Skin of body (tissue), 2 donors: ENCODE results near the gene GID8. TPM values are rescaled to one million over a fixed set of nuclear protein-coding genes. Genes with fewer than 3 reads are reported as not detected.

Experiments
- DNase-seq: peaks from one replicate; lab custom pipeline; 2025; lab: John Stamatoyannopoulos, UW
- total RNA-seq: library from RNA; depleted of rRNA; stranded (reverse); fragments of >200 nt; gene quantifications from one replicate; pipeline ENCODE4 v1.2.3, GENCODE V29; 2014

GID8 gene
- 41.8 TPM for total RNA-seq

GRCh38 chr20:62938105-62938888 lies at the start of gene GID8:
Gene GID8 (plus strand): TSS chr20:62938147. CDS start chr20:62941503, 3,356 bp downstream.
- no peak for DNase-seq

- no peak for DNase-seq
These were observed 49.5 kb upstream of the GID8 start for GRCh38 chr20:62888406-62888805.

- no peak for DNase-seq
These were observed 49.0 kb upstream of the GID8 start for GRCh38 chr20:62888910-62889309.

- DNase-seq, result no peak
These were observed 48.5 kb upstream of the GID8 start for GRCh38 chr20:62889411-62889810.

- DNase-seq, result no peak
These were observed 48.1 kb upstream of the GID8 start for GRCh38 chr20:62889871-62890270.

- no peak for DNase-seq
These were observed 47.5 kb upstream of the GID8 start for GRCh38 chr20:62890444-62890843.

GRCh38 chr20:62891111-62891510 lies 46.8 kb upstream of the GID8 start:
- DNase-seq, result no peak

- no peak for DNase-seq
These were observed 45.3 kb upstream of the GID8 start for GRCh38 chr20:62892348-62893304.

- no peak for DNase-seq
These were observed 44.2 kb upstream of the GID8 start for GRCh38 chr20:62893700-62894099.

- no peak for DNase-seq
These were observed 43.7 kb upstream of the GID8 start for GRCh38 chr20:62894261-62894660.

- no peak for DNase-seq
These were observed 42.4 kb upstream of the GID8 start for GRCh38 chr20:62895539-62895938.

- no peak for DNase-seq
These were observed 41.4 kb upstream of the GID8 start for GRCh38 chr20:62896526-62896925.

GRCh38 chr20:62897666-62898065 lies 40.3 kb upstream of the GID8 start:
- no peak for DNase-seq

DNA sequence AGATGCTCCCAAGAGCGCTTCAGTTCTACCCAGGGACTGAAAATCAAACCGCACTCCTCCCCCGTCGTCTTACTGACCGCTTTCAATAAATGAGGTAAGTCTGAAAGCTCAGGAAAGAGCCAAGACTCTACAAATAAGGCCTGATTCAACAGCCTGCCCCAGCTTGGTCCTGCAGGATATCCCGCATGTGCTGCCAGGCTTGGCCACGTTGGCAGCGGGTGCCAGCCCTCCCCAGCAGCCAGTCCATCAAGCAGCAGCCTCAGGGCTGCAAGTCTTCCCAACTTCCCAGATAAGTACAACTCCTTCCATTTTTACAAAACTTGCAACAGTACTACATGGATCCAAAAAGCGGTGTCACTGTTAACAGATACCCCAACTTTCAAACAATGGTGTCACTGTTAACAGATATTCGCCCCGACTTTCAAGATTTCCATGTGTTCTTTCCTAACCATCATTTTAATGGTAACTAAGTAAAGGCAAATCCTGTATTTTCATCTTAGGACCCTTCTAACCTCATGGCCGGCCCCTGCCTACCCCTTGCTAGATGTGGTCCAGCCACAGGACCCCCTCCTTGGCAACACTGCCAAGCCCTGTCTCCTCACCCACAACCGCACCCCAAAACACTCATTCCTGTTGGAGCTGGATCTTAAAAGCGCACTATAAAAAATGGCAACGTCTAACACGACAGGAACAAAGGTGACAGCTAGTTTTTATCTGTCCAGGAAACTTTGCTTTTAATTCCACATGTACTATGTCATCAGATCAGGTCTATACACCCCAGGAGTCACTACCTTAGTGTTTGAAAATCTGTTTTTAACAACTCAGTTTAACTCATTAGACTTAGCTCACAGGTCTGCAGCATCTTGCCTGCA lies 39.6 kb upstream of the GID8 start:
- no peak for DNase-seq

GRCh38 chr20:62898970-62899632 lies 38.8 kb upstream of the GID8 start:
- DNase-seq, result no peak

DNA sequence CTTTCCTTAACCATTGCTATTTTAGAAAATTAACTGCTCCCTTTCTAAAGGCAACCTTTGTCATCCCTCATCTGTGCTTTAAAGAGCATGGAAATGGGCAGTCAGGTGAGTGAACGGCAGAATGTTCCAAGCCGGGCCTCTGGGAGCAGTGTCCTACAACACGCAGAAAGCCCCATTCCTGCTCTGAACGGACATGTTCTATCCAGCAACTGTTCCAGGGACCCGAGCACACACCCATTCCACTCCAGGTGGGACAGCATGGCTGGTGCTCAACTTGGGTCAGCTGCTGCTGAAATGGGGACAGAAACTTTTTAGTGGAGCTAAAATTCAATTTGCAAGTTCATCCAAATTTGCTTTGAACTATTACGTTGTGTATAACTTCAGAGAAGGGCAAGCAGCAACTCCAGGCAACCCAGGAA lies 38.3 kb upstream of the GID8 start:
- no peak for DNase-seq

DNA sequence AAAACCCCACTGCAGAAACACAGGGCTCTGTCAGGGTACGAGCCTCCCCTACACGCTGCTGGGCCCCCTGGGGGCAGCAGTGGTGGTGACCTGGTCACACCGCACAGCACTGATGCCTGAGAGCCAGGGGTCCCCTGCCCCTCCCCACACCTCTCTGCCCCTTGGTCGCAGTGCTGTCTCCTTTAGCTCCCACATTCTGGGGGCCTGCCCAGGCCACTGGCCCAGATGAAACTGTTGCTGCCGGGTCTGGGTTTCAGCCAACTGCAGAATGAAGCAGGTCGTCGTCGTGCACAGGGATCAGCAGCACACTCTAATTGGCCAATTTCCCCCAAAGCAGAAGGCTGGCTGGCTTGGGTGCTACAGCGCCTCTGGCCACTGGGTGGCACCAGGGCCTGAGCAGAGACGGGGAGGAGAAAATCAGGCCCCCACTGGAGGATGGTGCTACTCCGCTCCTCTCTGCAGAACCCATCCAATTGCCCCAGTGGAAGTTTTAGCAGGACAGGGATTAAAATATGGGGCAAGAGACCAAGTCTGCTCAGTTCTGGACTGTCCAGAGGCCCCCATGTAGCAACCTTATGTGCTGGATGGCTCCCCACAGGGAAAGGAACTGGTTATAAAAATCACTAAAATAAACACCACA lies 37.8 kb upstream of the GID8 start:
- peak; percentile 67 for DNase-seq

DNA sequence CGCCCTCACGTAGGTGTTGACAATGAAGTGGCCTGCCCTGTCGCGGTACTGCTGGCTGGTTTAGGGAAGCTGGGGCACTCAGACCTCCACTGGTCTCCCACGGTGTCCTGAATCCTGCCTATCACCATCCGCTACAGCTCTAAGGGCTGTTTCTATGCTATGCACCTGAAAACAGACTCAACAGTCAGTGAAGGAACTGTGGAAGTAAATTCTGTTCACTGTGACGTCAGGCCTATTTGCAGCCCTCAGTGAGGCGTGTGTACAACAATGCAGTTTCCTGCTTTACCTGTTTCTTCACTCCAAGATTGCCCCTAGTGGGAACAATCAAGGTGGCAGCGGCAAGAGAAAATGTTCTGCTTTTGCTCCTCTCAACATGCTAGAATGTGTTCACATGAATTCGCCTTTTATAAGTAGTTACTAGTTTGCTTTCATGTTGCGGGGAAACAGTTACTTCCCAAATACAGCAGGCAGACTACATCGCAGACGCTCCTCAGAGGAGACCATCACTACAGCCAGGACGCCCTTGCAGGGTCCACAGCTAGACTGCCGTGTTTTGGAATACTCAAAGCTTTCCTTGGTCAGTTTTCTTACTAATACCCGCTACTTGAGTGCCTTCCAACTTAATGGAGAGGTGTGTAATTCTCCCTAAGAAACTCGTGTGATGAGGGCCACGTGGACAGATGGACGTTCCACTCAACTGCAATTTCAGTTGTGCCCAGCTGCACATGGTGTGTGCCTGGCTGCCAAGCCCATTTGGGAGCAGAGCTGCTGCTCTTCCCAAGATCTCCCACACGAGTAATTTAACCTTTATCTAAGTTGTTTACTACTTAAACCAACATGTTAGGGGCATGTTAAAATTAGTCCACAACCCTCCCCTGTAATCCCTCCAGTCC lies 37.0 kb upstream of the GID8 start:
- DNase-seq, result peak; percentile 36

DNA sequence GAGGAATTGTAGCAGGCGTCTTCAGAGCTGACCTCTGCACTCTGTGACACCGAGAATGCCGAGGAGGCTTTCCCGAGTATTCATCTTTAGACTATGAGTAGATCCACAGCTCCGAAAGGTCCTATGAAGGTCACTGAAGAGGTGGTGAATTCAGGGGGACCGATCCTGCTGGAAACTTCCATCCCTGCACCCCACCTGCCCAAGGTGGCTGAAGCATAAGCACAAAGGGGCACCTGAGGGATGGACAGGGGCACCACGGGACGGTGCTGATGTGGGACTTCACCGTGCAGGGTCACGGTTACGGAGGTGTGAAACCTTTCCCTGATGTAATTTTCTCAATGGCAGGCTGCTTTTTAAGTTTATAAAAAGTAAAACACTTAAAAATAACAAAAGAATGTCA lies 36.1 kb upstream of the GID8 start:
- DNase-seq, result no peak
